HG03060 (cell line): Measurements from ENCODE around the gene CNMD.

Source experiments
- ATAC-seq: cut with Tn5 transposase; IDR thresholded peaks from one replicate; pipeline ENCODE4 v1.9.1; 2021; ENCODE audit warnings: low read depth, moderate number of reproducible peaks; ENCODE audit not compliant: unreplicated experiment

The CNMD gene

DNA sequence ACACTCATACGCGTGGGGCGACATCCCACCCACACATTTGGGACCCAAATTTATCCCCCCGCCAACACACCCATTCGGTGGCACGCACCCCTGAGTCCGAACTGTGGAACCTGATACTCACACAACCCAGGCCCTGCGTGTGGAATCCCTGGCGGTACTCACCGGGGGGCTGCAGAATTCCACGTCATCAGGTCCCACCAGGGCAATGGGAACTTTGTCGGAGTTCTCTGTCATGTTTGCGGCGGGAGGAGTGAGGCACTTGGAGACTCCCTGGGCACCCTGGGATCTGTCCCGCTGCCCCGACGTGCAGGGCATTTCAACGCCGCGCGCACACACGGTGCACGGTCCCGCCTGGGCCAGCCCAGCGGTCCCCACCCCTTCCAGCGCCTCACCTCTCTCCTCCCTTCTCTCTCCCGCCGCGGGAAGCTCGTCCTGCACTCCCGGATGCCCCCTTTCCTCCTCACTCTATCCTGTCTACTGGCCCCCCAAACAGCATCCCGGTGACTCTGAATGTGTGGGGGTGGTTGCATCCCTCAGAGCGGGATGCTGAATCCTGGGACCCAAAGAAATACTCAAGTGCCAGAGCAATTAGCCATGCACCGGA, at the start of gene CNMD:
Gene CNMD, minus strand, starts transcription at position 353 of the 604 bp plus-strand sequence. Its CDS starts 119 bp downstream, at position 234.
- no peak for ATAC-seq

DNA sequence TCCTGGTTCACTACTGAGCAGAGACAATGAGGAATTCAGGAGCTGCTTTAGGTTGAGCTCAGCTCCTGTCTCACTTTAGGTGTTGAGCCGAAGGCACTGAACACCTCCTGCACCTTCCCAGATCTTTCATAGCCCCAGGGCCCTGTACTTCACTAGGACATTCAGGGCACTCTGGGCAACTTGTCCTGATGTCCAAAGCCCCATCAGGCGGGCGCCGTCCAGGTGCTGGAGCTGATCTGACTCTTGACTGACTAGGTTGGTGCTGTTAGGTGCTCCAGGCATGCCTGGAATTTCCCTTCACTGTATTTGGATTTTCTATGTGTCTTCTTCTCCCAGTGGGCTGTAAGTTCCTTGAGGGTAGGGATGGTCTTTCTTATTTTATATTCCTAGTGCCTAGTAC, 48.4 kb upstream of the CNMD start:
- ATAC-seq = no peak

DNA sequence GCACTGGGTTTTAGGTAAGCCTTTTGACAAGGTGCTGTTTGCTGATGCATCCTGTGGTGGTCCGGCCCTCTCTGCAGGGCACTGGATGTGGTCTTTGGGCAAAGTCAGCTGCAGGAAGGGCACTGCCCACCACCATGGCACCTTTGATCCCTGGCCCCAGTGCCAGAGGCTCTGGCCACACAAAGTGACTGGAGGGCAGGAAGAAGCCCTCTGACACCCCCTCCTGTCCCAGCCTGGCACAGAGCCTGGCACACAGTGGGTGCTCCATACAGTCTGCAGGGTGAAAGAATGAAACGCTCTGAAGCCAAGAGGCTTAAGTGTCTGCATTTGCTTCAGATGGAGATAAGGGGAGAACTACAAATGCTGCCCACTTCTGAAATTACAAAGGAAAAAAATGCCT, 47.6 kb upstream of the CNMD start:
- ATAC-seq = no peak

DNA sequence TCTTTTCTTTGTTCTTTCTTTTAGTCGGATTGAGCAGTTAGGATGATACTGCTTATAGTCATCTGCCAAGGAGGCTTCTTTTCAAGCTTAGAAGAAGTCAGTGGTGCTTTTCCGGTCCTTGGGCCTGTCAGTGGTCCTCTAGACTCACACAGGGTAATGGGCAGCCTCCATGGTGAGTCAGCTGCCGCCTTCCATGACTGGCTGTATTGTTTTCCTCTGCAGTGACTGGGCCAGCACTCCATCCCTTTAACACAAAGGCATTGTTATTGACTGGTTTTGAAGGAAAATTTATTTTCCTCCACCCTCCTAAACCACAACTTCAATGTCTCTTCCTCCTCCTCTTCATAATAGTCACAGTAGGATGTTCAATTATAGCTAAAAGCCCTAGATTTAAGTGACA, 47.1 kb upstream of the CNMD start:
- no peak for ATAC-seq

DNA sequence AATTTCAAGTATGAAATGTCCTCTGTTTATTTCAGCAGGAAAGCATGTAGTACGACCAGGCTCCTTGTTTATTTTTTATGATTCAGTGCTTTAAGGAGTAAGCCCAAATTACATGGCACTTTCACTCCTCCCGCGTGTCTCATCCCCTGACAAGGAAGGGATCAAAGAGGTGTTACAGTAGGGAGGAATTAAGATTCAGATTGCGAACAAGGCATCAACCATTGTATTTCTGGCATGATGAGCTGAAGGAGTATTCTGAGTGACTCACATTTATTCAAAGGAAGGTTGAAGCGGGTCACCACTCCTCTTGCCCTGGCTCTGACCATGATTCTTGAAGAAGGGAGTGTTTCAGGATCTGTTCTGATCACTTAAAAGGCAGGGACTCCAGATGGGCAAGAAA, 46.1 kb upstream of the CNMD start:
- no peak for ATAC-seq

DNA sequence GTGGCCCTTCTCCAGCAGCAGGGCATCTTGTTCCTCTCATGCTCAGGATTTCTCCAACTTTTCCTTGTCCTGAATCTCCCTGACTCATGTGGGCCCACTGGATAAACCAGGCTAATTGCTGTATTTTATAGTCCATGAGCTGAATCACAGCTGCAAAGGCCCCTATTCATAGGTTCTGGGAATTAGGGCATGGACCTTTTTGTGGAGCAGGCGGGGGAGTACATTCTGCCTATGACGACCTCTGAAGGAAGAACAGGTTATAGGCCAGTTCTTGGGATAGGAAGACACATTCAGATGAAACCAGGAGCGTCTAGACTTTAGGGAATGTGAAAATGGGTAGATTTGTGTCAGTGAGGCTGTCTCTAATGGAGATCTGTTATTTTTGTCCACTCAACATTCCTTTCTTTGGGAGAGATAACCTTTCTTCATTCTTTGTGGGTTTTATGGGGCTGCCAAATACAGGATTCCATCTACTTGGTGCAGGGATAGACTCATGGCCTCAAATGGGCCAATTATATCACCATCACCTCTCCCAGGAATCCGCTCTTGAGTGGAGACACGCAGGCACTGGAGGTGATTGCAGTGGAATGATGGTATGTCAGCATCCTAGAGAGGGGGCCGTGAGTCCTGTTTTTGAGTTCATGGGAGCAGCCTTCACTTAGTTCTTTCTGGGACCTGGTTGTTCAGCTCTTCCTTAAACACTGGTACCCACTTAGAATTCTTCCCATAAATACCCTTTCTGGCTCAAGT, 45.1 kb upstream of the CNMD start:
- ATAC-seq = no peak

DNA sequence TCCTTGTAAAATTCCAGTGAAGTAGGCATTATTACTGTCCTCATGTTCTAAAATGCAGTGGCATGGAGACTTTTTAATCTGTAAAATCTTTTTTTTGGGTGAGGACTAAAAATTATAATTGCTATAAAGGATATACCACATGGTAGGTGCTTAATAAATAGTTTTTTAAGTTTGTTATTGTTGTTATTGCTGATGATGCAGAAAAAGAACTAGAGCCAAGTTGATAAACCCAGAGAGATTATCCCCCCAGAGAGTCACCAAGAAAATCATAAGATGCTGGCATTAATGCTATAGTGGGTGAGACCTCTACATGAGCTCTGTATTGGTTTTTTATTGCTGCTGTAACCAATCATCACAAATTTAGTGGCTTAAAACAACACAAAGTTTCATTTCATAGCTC, 44.3 kb upstream of the CNMD start:
- no peak for ATAC-seq

DNA sequence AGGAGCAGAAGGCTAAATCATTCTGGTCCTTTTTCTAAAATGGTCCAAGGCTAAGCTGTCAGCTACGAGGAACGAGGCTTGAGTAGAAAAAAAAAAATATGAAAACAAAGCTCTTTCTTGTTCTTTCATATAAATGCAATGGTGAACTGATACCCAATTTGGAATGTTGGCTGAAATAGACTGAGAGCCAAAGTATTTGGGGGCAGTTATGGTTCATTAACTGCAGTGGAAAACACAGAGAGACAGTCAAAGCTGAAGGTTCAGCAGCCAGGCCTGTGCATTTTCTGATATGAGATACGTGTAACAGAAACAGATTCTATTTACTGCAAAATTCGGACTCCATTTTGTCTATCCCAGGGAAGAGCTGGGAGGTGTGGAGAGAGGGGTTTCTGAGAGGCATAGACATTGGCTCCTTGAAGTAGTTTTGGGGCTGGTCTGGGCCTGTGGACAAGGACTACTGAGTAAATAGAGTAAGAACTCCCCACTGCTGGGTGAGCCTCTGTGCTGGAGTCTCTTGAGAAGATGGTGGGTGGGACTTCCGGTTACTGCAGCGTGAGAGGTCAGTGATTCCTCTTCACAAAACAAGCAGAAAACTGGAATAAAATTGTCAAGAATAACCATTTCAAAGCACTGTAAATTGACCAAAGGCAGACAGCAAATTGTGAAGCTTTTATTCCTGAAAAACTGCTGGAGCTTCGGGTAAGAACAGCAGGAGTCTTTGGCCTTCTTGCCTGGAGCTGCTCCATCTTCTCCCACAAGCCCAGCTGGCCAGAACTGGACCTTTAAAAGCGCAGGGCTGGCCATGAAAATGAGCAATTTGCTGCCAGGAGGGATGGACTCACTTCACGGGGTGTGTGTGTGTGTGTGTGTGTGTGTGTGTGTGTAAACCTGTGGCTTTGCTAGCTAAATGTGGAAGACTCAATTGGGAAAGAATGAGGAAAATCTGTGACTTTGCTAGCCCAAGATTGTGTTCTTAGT, 43.1 kb upstream of the CNMD start:
- no peak for ATAC-seq

DNA sequence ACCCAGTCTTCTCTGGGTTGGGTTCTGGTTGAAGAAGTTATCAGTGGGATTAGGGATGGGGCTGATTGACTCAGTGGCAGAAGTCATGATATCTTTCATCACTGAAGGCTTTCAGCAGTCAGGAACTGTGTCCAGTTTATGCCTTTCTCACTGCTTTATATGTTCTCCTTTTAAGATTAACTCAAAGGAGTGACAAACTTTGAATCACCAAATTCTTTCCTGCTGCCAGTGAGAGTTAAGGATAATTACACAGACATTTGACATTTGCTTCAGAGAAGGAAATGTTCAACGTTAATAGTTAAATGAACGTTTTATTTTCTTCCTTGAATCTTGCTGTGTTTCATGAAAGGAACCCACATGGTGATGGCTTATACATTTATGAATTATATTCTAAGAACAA, 41.0 kb upstream of the CNMD start:
- ATAC-seq = no peak

DNA sequence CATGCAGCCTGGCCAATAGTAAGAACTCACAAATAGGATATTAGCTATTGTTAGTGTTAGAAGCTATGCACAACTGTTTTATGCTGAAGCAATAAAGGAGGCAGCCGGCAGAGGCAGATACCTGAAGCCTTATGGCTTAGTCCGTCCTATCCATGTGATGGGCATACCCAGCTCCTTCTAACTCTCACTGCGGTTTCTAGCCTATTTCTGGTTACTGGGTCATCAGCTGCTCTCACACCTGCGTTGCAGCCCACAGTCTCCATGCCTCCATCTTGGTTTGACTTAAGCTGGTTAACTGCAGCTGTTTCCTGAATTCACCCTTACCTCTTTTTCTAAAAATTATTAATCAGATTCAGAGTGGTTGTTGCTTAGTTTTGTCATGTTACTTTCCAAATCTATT, 40.5 kb upstream of the CNMD start:
- ATAC-seq = no peak

DNA sequence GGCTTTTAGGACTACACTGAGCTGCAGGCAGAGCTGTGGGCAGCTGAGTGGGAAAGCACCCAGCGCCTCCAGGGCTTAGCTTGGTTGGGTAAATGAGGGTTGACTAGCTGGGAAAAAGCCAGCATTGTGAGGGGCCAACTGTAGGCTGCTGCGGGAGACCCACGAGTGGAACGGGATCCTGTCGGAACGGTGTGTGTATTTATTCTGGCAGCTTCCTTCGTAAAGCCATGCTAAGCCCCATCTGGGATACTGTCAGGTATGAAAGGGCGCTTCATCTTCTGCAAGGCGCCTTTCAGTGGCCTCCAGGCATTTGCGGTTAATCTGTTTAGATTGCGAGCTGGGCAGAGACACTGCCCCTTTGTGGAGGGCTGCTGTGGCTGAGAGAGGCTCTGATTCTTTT, 39.5 kb upstream of the CNMD start:
- no peak for ATAC-seq

DNA sequence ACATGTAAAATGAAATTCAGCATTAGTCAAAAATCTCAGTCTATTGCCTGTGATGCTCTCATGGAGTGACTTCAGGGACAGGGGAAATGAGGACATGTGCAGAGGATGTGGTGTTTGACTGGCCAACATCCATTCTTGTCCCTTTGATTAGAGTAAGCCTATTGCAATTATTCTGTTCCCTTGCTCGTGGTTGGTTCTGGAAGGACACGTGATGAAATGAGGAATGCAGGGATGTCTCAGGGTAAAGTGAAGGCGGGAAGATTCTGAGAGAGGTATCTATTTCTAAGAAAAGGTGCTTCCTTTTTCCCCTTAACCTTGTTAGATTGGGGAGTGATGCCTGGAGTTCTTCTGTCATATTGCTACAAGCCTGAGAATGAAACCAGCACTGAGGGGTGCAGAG, 37.1 kb upstream of the CNMD start:
- no peak for ATAC-seq

DNA sequence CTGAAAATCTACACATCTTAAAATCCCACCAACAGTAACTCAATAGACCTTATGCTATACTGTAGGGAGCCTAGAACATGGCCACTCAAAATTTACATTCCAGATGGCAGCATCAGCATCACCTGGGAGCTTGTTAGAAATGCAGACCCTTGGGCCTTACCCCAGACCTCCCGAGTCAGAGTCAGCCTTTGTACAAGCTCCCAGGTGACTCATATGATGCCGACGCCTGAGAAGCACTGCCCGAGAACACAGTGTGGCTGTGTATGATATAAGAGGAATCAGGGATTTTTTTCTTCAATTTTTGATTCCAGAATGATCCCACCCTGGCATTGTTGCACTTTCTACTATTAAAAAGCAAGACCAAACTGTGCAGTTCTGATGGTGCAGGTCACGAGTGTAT, 35.9 kb upstream of the CNMD start:
- no peak for ATAC-seq

DNA sequence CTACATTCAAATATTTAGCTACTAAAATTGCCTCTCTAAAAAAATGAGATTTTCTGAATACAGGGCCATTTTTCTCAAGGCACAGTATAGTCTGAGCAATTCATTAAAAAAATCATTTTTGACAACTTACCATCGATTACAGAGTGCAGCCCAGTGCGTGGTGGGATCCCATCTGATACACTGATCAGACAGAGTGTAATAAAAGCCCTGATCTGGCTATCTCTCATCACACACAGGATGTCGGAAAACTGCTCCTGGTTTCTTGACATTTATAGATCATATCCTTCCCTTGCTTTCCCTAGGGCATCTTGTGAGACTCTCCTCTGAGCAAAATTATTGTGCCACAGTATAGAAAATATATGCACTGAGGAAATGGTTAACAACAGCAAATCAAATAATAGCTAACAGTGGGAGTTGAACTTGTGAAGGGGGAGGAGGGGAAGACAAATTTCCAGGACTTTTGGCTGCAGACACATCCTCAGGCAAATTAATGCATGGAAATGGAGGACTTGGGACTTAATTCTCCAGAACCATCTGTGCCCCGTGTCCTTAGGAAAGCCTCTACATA, 28.4 kb upstream of the CNMD start:
- no peak for ATAC-seq

DNA sequence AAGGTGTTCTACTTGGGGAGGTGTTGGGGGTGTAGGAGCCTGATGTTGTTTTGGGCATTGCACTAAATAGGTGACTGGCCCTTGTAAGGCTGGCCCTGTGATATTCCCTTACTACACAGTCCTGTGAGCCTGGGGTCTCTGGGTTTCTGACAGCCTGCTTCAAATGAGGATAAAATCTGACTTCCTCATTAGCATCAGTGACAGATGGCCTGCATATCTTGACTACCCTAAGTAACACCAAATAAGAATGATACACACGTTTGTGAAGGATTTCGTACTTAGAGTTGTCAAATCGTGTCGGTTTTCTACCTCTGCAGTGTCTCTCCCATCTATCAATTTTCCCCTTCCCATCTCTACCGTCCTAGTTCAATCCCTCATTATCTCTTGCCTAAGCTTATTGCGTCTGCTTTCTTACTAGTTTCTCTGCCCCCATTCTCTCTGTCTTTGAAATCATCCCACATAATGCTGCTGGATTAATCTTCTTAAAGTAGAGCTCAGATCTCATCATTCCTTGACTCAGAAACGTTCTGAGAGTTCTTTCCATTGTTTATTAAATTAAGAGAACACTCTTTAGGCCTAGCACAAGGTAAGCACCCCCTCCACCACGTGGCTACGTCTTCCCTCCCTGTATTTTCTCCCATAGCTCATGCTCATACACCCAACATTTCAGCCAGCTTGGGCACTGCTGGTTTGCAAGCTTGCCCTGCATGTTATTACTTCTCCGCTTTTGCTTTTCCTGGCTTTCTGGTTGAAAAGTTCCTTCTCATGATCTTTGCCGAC, 26.2 kb upstream of the CNMD start:
- ATAC-seq = no peak

DNA sequence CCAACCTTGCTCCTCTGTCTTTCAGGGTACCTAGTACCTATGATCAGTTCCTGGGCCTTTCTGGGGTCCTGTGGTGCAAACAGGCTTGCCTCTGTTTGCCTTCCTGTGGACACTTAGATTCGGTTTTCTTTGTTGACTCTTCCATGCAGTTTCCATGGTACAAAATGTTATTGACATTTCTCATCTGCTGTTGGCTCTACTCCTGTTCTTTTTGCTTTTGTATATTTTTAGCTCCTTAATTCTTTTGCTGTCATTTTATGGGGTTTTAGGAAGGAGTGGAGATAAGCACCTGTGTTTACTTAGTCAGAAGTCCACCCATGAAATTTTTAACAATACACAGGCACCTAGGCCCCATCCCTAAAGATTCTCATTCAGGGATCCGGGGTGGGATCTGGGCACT, 20.5 kb upstream of the CNMD start:
- no peak for ATAC-seq

DNA sequence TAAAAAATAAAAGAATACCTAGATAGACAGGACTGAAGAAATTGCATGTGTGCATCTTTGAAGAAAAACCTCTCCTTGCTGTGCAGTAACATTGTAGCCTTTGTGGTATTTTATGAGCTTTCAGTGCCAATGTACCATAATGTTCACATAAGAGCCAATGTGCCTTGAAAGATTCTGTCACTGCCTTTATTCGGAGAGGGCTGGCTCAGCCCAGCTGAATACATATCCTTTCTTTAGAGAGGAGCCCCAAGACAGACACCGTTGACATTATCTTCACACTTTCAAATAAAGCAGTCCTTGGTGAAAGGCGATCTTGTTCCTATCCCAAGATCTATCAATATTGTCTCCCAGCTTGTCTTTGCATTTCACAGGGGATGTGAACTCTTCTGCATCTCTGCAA, 18.5 kb upstream of the CNMD start:
- no peak for ATAC-seq

DNA sequence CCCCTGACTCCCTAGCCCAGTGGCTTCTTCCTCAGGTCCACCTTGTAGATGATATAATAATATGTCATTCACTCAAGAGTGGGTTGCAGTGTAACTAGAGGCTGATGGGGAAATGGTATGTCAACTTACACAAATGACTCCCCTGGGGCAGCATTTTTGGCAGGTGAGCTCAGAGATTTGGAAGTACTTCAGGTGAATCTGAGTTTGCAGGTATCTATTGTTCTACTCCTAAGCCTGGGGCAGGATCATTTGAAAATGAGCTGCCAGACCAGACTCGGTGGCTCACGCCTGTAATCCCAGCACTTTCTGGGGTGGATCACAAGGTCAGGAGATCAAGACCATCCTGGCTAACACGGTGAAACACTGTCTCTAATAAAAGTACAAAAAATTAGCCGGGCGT, 11.6 kb upstream of the CNMD start:
- no peak for ATAC-seq

DNA sequence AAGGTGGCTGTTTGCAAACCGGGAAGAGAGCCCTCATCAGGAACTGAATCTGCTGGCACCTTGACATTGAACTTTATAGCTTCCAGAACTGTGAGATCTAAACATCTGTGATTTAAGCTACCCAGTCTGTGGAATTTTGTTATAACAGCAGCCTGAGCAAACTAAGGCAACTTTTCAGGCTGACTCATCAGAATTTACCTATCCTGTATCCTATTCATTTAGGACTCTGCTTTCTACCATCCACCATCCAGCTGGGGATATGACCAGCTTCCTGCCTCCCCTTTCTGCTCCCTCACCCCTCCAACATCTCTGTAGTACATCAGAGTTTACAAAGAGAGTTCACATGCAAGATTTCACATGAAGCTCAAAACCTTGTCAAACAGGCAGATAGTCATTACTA, 11.1 kb upstream of the CNMD start:
- no peak for ATAC-seq

DNA sequence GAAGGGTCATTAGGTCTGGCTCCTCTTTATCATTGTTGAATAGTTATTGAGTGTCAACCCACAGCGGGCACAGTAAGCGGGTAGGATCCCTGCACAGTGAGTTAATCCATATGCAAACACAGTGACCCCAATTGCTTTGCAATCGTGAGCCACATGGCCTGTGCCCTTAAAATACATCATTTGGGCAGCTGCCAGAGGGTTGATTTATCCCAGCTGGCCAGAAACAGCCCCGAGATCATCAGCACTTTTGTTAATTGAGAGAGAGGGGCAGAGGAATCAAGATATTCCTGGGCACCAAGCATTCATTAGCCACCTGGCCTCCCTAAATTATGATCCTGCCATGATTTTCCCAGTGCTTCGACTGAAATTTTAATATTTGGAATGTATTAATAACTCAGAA, 9.8 kb upstream of the CNMD start:
- ATAC-seq = no peak
